Measurements from ENCODE around the gene MPPED1.

The MPPED1 gene

DNA sequence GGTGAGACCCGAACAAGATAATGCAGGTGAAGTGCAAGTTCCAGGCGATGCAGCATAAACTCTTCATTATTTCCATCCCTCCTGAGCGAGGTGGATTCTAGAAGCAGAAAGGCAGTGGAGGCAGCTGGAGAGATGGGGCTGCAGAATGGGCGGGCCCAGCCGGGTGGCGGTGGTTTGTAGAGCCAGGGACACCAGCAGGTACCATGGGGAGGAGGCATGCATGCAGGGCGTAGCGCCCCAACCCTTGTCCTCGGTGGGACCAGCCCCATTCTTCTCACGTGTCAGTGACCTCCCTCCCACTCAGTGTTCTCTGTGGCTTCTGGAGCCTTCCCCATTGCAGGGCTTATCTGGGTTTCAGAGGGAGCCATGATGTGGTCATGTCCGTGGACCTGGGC lies 38.0 kb downstream of the MPPED1 start:
- DNase-seq = no peak

DNA sequence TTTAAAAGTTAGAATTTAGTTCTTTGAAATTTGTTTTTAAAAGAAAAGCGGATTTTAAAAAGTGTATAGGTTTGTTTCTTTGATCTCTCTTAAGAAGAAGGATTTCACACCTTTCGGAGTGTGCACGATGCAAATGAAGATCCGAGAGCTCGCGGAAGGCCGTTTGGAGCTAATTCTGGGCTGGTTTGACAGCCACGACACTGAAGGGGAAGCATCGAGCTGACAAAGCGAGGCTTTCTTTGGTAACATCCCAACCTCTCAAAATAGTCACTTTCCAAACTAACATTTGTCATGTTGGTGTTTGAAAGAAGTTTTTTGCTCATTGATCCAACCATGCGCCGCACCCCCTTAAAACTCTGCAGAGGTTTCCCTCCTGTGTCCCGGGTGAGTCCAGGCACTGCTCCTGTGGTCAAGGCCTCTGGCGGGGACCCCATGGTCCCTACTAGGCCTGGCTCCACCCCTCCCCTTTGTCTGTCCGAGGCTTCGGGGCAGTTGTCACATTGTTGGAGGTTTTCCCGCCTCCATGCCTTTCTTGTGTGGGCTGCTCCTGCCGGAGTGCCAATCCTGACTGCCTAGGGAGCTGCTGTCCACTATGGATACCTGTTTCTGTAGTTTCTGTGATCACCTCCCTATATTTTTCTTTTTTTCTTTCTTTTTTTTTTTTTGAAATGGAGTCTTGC lies 39.7 kb downstream of the MPPED1 start:
- no peak for DNase-seq

DNA sequence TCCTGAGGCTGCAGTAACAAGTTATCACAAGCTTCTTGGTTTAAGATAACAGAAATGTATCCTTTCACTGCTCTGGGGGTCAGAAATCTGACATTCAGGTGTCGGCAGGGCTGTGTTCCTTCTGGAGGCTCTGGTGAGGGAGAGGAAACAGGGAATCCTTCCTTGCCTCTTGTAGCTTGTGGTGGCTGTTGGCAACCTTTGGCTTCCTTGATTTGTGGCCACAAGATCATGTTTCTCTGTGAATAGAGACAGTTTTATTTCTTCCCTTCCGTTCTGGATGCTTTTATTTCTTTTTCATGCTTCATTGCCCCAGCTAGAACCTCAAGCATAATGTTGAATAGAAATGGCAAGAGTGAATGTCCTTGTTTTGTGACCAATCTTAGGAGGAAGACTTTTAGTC lies 44.0 kb downstream of the MPPED1 start:
- no peak for DNase-seq

DNA sequence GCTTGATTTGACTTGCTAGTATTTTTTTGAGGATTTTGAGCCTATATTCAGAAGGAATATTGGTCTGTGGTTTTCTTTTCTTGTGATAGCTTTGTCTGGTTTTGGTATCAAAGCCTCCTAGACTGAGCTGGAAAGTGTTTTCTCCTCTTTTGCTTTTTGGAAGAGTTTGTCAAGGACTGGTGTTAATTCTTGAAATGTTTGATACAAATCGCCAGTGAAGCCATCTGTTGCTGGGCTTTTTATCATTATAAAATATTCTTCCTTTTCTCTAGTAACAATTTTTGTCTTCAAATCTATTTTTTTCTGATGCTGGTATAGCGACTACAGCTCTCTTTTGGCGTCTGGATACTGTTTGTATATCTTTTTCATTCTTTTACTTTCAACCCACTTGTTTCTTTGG lies 45.2 kb downstream of the MPPED1 start:
- no peak for DNase-seq

DNA sequence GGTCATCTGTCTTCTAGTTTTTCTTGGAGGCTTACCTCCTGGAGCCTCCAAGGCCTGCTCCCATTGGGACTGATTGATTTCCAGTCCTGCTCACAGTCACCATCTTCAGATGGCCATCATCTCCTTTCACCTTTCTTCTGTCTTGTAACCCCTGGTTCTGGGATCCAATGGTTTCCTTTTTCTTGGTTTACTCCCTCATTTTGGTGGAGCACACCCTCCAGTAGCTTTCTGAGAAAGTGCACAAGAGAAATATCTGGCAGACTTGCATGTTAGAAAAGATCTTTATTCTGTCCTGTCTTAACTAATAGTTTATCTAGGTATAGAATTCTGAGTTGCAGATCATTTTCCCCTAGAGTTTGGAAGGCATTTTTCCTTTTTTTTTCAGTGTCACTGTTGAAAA lies 50.9 kb downstream of the MPPED1 start:
- no peak for DNase-seq

DNA sequence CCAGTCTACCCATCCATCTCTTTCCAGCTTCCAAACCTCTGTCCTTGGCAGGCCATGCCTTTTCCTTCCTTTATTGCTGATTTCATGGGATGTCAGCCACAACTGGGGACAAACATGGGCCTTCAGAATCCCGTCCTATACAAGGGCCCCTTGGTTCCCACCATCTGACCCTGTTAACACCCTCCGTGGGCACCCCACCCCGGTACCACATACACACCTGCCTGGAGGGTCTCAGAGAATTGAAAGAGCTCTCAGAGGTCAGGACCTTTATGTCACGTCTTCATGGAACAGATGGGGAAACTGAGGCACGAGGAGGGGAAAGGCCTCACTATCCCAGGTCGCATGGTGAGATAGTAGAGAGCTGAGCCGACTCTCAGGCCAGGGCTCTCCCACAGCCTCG lies 53.0 kb downstream of the MPPED1 start:
- DNase-seq = no peak

DNA sequence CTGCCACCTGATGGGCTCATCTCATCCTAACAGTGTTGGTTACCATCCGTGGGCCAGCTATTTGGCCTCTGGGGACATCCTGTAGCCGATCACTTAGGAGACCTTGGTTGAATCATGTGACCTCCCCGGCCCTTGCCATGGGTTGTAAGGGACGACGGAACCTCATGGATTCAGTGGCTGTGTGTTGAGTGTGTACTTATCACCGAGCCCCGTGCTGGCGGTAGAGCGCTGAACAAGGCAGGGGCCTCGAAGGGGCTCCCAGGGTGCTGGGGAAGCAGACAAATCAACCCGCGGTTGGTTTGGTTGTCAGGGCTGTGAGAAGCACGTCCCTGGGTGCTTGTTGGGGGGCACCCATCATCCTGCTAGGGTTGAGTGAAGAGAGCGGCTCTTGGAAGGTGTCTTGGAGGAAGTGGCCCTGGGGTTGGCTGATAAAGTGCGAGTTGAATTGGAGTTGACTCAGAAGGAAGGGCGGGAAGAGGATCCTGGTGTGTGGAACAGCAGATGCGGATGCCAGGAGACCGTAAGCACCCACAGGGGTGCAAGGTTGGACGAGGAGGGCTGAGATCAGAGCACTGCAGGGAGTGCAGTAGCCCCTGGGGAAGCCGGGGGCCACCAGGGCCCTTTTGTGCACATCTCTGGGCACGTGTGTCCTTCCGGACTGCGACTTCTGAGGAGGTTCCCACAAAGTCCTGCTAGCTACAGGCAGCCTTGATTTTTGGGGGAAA lies 53.6 kb downstream of the MPPED1 start:
- no peak for DNase-seq

DNA sequence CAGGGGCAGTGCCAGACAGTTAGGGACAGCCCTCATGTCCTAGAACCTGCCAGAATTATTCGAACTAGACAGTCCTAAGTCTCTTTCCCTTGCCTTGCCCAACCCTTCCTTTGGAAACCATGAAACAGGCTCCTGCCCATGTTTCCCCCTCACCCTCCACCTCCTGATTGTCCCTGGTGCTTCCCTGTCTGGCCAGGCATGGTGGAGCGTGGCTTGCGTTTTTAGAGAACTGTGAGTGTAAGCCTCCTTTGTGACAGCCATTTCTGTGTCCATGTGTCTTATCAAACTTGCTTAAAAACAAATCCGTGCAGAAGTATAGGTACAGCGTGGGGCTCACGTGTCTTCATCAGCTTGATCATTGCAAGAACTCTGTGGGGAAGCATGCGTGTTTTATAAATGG lies 54.9 kb downstream of the MPPED1 start:
- DNase-seq = no peak

DNA sequence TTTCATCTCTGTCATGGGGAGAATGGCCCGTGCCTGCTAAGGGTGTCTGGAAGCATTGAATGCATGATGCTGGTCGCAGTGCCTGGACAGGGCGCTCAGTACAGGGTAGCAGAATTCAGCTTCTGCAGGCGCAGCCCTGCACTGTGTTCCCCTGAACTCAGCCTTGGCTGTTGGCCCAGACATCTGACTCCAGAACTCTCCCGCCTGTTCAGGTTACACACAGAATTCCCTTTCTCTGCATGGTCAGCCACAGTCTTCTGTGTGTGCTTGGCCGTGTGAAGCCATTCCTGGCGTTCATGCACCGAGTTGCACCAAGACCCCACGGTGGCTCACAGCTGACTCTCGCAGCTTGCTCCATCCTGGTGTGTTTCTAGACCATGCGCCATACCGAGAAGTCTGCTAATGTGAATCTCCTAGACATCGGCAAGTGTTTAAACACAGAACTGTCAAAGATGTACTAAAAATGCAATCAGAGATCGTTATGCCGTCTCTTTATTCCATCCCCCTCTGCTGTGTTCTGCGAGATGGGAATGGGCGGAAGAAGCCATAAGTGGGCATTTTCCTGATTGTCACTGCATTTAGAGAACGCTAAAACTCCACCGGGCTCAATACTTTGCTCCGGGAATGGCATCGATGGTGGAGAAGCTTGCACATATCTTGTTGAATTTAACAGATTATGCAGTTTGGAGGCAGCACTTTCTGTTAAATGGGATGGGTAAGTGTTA lies 55.6 kb downstream of the MPPED1 start:
- no peak for DNase-seq

DNA sequence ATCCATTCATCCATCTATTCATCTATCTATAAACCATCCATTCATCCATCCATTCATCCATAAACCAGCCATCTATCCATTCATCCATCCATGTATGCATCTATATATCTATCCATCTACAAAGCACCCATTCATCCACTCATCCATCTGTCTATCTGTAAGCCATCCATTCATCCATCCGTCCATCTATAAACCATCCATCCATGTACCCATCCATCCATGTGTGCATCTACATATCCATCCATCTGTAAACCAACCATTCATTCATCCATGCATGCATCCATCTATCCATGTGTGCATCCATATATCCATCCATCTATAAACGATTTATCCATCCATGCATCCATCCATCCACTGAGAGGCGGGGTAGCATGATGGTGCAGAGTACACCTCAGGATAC lies 58.4 kb downstream of the MPPED1 start:
- DNase-seq = no peak

DNA sequence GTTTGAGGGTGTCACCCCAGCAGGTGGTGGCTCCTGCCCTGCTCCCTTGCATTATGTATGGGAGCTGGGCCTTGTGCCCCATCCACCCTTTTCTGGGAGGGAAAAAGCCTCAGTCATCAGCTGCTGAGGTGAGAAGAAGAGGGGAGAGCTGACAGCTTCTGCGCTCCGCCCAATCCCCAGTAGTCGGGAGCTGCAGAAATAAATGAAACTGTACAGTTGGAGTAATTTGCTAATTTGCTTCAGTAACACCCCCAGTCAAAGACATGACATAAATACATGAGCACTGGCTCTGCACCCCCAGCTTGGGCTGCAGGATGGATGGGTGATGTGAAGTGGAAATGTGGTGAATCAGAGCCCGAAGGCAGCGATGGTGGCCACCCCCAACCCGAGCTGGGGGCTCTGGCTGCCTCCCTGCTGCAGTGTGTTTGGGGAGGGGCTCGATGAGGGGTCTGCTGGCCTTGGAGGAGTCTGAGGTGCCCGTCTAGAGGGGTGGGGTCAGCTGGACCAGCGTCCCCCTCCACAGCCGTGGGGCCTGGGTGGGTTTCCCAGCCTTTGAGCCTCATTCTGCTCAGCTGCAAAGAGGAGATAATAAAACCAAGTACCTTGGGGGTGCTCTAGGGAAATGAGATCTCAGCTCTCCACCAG lies 59.2 kb downstream of the MPPED1 start:
- no peak for DNase-seq

DNA sequence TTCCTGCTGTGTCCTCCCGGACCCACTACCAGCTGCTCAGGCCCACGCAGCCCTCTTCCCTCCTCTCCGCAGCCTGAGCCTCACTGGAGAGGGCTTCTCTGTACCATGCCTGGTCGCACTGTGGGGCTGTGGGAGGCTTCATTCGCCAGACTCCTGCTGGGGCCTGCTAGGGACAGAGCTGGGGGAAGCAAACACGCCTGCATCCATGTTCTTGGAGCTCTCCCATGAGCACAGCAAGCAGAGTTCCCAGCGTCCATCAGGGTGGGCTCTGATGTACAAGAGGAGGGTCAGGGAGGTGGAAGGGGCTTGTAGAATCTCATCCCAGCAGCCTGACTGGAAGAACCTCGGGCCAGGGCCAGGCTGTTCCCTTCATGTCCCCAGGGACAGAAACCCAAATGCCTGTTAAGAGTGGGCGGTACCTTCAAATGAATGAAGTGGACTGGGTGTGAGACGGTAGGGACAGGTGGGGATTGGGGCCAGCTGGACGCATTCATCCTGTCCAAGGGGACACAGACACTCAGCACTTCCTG lies 59.9 kb downstream of the MPPED1 start:
- DNase-seq = no peak

DNA sequence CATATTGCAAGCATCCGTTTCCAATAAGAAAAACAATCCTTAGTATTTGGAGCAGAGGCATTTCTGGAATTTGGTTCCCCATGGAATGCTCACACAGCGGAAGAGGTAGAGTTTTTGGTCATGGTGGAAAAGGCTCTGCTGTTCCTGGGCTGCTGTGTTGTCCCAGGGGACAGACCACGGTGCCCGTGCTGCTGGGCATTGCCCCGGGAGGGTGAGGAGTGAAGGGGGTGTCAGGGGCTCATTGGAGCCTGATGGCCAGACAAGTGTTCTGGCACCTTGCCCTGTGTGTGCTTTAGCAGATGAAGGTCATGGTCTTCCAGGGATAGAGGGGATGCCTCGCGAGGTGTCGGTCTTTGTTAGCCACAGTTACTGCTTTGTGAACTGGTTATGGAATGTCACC lies 61.2 kb downstream of the MPPED1 start:
- DNase-seq = no peak

DNA sequence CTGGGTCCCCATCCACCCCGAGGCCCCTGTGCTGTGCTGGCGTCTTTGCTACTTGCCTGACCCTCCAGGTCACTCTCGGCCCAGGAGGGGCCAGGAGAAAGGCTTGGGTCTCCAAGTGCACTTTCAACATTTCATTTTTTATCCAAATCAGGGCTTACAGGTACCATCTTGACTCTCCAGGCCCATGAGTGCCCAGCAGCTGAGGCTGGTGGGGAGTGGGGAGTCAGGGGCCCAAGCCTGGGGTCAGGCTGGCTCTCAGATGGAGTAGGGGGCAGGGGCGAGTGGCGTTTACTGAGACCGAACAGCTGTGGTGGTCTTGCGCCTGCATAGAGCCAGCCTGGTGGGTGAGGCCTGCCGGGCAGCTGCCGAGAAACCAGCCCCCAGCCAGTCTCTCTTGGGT lies 61.6 kb downstream of the MPPED1 start:
- DNase-seq = no peak

DNA sequence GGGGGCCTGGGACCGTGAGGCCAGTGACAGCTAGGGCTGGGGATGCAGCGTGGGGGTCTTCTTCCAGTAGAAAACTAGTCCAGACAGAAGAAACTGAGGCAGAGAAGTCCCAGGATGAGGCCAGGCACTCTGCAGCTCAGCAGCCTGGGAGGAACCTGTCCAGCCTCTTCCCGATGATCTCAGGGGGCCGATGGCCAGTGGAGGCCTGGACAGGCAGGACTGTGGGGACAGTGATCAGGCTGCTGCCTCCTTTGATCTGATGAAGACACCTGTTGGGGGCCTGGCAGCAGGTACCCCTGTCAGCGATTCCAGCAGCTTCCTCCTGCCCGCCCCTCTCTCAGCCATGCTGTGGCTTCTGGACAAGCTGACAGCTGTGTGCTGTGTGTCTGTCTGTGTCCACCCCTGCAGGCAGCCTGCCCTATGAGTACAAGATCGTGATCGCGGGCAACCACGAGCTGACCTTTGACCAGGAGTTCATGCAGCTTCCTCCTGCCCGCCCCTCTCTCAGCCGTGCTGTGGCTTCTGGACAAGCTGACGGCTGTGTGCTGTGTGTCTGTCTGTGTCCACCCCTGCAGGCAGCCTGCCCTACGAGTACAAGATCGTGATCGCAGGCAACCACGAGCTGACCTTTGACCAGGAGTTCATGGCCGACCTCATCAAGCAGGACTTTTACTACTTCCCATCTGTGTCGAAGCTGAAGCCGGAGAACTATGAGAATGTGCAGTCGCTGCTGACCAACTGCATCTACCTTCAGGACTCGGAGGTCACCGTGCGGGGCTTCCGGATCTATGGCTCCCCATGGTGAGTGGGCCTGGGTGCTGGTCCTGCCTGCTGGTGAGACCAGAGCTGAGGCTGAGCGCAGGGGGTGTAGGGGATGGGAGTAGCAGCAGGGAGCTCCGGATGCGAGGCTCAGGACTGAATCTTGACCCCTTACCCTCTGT lies 62.6 kb downstream of the MPPED1 start:
- no peak for DNase-seq

DNA sequence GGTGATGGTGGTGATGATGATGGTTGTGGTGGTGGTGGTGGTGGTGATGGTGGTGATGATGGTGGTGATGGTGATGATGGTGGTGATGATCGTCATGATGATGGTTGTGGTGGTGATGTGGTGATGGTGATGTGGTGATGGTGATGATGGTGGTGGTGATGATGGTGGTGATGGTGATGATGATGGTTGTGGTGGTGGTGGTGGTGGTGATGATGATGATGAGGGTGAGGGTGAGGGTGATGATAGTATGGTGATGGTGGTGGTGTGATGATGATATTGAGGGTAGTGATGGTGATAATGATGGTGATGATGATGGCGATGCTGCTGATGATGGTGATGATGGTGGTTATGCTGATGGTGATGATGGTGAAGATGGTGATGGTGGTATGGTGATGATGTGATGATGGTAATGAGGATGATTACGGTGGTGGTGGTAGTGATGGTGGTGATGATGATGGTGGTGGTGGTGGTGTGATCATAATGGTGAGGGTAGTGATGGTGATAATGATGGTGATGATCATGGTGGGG lies 63.8 kb downstream of the MPPED1 start:
- no peak for DNase-seq

DNA sequence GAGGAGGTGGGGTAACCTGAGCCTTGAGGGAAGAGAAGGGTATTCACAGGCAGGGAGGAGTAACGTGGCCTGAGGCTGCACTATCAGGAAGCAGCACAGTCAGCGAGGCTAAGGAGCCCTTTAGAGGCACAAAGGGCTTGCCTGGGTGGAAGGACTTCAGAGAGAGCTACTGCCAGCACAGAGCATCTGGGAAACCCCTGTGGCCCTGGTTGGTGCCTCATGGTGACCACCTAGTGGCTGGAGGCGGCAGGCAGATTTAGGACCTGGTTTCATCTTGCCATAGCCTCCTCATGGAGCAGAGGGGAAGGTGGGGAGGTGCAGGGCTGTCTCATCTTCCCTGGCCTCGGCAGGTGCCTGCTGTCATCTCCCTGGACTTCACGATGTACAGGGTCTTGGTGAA lies 64.5 kb downstream of the MPPED1 start:
- no peak for DNase-seq

DNA sequence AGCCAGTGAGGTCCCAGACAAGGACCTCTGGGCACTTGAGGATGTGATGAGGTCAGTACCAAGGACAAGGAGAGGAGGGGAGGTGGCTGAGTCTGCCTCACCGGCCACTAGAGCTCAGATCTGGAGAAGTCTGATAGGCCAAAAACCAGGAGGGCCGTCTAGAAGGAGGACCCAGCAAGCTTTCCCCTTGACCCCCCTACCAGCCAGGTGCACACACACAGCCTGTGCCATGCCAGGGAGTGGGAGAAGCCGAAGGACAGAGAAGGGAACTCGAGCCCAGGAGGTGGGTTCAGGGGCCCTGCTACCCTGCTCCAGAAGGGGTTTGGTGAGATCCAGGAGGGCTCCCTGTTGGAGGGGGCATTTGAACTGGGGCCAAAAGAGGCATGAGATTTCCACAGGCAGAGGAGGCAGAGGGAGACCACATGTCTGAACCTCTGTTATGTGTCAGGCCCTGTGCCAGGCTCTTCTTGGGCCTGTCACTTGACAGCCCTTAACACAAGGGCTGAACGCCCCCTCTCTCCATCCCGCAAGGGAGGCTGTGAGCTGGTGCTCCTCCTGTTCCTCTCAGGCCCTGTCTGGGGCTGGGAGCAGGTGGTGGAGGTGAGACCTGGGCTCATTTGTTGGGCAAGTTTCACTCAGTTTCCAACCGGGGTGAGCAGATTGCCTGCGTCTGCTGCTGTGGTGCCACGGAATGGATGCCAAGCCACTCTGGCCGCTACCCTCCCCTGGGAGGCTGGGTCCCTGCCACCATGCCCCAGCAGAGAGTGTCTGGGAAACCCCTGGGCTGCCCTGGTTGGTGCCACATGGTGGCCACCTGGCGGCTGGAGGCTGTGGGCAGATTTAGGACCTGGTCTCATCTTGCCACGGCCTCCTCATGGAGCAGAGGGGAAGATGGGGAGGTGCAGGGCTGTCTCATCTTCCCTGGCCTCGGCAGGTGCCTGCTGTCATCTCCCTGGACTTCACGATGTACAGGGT lies 65.2 kb downstream of the MPPED1 start:
- DNase-seq = no peak

DNA sequence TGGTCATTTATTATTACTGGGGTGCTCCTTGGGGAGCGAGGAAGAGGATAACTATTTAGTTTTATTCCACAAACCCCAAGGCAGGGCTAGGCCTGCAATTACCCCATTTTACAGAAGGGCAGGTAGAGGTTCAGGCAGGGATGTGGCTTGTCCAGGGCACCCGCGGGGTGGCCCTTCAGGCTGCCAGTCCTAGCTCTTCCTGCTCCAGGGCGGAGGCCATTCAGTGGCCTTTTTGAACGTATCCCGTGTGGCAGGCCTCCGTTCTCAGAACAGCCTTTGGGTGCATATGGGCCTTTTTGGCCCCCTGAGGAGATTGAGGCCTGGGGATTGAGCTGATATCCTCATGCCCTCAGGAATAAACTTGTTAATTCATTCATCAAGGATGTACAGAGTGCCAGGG lies 66.2 kb downstream of the MPPED1 start:
- no peak for DNase-seq

DNA sequence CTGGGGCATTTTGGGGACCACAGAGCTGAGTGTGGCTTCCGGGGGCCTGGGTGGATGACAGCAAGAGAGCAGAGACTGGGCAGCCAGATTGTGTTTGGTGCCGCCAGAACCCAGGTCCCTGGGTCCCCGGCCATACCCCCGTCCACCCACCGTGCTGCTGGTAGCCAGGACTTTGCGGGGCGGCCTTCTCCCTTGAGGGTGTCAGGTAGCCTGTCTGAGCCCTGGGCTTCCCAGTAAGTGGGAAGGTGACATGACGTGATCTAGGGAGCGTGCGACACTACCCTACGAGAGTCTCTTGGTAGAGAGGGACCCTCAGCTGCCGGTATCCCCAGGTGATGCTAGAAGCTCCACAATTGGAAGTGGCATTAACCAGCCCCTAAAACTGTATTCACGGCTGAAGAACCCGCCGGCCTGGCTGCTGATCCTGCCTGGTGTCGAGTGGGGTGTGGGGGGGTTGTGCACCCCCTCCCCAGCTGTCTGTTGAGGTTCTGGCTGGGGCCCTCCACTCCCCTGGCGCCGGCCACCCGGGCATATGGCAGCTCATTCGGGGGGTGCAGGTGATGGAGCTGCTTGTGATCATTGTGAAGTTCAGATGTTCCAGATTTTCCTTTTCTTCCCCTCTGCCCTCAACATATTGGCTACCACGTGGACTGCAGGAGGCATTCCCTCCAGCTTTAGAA lies 66.9 kb downstream of the MPPED1 start:
- no peak for DNase-seq
